ENCODE measurements around the gene ZNF622. TPM values are rescaled to one million over a fixed set of nuclear protein-coding genes. Genes with fewer than 3 reads are reported as not detected.
A peak's percentile ranks its signal among the peaks of the same experiment; 100 is the strongest.

ZNF622 gene
- total RNA-seq (10 to 100 TPM; 41.9 to 74.0 (median 54.9) TPM), polyA plus RNA-seq (100 to 1,000 TPM in 1 of 2 donors, 10 to 100 TPM in 1; 29.6 to 103 TPM)
- long read RNA-seq, donor 1, transcript ZNF622-201 (6 exons, 1,699 nt): major isoform, 87 of 94 reads
- long read RNA-seq, donor 1, partial matches to known transcripts: 4 of 94 reads
- long read RNA-seq, donor 1, other reads (novel, unspliced or antisense): 3 of 94 reads
- long read RNA-seq, donor 2, transcript ZNF622-201 (6 exons, 1,699 nt): major isoform, 153 of 160 reads
- long read RNA-seq, donor 2, partial matches to known transcripts: 4 of 160 reads
- long read RNA-seq, donor 2, other reads (novel, unspliced or antisense): 3 of 160 reads
- long read RNA-seq, donor 3, transcript ZNF622-201 (6 exons, 1,699 nt): major isoform, 179 of 184 reads
- long read RNA-seq, donor 3, partial matches to known transcripts: 1 of 184 reads
- long read RNA-seq, donor 3, other reads (novel, unspliced or antisense): 4 of 184 reads

DNA sequence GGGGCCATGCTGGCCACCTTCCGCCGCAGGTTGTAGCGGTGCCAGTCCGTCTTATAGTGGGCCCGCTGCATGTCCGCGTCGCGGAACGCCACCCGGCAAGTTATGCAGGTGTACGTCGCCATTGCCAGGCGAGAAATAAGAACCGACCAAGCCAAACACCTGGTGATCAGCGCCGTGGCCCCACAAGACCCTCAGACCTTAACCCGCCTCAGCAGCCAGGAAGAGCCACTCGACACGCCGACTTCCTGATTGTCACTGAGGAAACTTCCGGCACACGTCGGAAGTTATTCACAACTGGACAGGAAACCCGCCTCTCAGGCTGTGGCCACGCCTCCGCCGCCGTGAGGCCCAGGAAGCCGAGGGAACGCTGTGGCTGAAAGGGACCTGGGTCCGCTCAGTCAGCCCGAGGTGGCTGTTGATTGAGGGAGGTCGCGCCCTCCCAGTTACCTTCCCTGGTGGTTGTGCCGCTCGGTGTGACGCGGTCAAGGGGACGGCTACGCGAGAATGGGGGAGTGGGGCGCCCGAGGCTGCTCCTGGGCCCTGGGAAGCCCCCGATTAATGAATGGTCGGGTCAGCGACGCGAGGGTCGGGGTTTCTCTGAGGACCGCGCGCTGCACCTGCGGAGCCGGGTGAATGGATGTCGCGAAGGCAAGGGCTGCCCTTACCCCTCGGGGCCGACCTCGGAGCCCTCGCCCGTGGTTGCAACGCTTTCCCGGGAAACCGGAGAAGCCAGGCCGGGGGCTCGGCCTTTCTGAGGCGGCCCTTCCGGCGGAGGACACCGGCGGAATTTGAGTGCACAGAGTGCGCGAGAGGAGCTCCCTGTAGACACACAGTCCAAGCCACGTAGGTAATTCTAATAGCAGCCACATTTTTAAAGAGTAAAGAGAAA lies at the start of gene ZNF622:
TSS of gene ZNF622 (minus strand) at position 257 of the 889 bp plus-strand sequence. CDS start at position 122, 135 bp downstream.
- DNase-seq: peak; percentile 89 to 91
- ATAC-seq: peak; percentile 90 to 96 (median 94)
- H3K36me3 ChIP-seq: peaks cover 0 to 32% (median 17%) of the 10 kb centered on the region in 9 donors
- no peaks in the 10 kb centered on the region for H3K27me3 ChIP-seq
- WGBS, 2 donors: 0 to 1% methylated on average over 75 of the region's 75 CpGs
- H3K9me3 ChIP-seq: no peaks in the 10 kb centered on the region
- peak within 1 kb of the TSS; percentile 66 to 96 (median 91) for H3K27ac ChIP-seq
- intact Hi-C loops (cut with DNase I): loop anchor here in 3 of 10 donors (2.0 to 5.0 kb wide), 2 partner anchors 201 to 202 kb away; no protein-coding TSS in a partner anchor
- TF ChIP-seq CTCF (IDR thresholded peaks at IDR 0.05): no peak
- H3K4me3 ChIP-seq: peak within 1 kb of the TSS; percentile 53 to 99 (median 90)
- peaks cover 3 to 88% (median 65%) of the 10 kb centered on the region in 9 donors for H3K4me1 ChIP-seq

DNA sequence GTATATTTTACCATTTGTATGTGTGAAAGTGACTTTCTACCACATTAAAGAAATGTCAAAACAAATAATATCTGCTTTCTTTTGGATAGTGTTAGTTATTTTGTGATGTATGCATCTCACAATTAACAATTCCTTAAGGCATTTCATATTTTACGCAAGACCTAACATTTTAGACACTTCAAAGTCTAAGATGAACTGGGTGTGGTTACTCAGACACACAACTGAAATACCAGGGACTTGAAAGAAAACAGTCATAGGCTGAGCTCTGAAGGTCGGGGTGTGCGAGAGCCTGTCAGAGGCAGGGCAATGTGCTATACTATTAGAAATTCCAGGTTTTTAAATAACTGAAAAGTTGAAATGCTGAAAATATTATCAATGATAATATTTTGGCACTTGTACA lies 44.5 kb upstream of the ZNF622 start:
- Histone ChIP-seq H3K4me3 (no peak overlapping the region), H3K27ac (peak overlapping the region in 3 of 10 donors; percentile 88 to 96 (median 94)), H3K36me3 (no peaks in the 10 kb centered on the region), H3K27me3 (no peaks in the 10 kb centered on the region), H3K9me3 (no peaks in the 10 kb centered on the region), H3K4me1 (peaks cover 0 to 18% (median 7%) of the 10 kb centered on the region in 9 donors)
- no peak for ATAC-seq
- DNase-seq: no peak
- intact Hi-C loops (cut with DNase I): no loop called here
- 91 to 93% methylated on average over 3 of the region's 3 CpGs for WGBS, 2 donors
- TF ChIP-seq CTCF (IDR thresholded peaks at IDR 0.05): no peak

- ATAC-seq: peak; percentile 84 to 95 (median 94)
- peak overlapping the region; percentile 57 to 96 (median 88) for H3K27ac ChIP-seq
- H3K4me1 ChIP-seq: peaks cover 0 to 25% (median 7%) of the 10 kb centered on the region in 9 donors
- H3K36me3 ChIP-seq: no peaks in the 10 kb centered on the region
- WGBS, 2 donors: 26% methylated on average over 15 of the region's 15 CpGs
- no peaks in the 10 kb centered on the region for H3K27me3 ChIP-seq
- no peaks in the 10 kb centered on the region for H3K9me3 ChIP-seq
- intact Hi-C loops (cut with DNase I): loop anchor here in 4 of 10 donors (2.0 to 5.0 kb wide), 4 partner anchors 33 to 43 kb away; no protein-coding TSS in a partner anchor
- DNase-seq: peak; percentile 74 to 75
- no peak for TF ChIP-seq CTCF (IDR thresholded peaks at IDR 0.05)
- peak overlapping the region; percentile 4 to 60 (median 48) for H3K4me3 ChIP-seq
These were observed 43.3 kb upstream of the ZNF622 start for GRCh38 chr5:16508730-16509531.
